HG03039 (cell line): Measurements from ENCODE around the gene SPATS2.
"Not testable (repeated sequence)": the region's sequence is repeated elsewhere in the genome, so short reads cannot be mapped to it uniquely, and the experiment has no call there.

Source experiments
- ATAC-seq: cut with Tn5 transposase; IDR thresholded peaks from one replicate; pipeline ENCODE4 v1.9.1; 2021; ENCODE audit warnings: mild to moderate bottlenecking, moderate library complexity; ENCODE audit not compliant: unreplicated experiment

Gene SPATS2

DNA sequence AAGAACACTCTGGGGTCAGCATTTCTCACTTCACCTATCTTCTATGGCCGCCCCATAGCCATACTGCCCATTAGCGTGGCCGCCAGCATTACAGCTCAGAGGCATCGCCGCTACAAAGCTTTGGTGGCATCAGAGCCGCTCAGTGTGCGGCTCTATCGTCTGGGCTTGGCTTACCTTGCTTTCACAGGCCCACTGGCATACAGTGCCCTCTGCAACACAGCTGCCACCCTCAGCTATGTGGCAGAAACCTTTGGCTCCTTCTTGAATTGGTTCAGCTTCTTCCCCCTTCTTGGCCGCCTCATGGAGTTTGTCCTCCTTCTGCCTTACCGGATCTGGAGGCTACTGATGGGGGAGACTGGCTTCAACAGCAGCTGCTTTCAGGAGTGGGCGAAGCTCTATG lies 18.0 kb upstream of the SPATS2 start:
- ATAC-seq = no peak

DNA sequence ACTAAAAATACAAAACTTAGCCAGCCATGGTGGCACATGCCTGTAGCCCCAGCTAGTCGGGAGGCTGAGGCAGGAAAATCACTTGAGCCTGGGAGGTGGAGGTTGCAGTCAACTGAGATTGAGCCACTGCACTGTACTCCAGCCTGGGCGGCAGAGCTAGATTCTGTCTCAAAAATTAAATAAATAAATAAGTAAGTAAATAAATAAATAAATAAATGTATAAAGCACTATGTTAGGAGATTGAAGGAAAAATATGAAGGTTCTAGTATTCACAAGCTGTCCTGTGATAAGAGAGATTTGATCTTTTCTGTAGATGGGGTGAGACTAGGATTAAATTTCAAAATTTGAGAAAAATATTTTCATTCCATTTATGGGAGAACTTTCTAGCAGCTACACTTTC lies 14.9 kb upstream of the SPATS2 start:
- no peak for ATAC-seq

DNA sequence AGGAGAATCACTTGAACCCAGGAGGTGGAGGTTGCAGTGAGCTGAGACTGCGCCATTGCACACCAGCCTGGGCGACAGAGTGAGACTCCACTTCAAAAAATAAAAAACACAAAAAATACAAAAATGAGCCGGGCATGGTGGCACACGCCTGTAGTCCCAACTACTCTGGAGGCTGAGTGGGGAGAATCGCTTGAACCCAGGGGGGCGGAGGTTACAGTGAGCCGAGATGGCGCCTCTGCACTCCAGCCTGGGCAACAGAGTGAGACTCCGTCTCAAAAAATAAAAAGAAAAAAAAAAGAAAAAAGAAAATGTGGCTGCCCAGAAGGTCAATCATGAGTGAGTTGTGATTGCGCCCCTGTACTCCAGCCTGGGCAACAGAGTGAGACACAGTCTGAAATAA lies 11.3 kb upstream of the SPATS2 start:
- no peak for ATAC-seq

DNA sequence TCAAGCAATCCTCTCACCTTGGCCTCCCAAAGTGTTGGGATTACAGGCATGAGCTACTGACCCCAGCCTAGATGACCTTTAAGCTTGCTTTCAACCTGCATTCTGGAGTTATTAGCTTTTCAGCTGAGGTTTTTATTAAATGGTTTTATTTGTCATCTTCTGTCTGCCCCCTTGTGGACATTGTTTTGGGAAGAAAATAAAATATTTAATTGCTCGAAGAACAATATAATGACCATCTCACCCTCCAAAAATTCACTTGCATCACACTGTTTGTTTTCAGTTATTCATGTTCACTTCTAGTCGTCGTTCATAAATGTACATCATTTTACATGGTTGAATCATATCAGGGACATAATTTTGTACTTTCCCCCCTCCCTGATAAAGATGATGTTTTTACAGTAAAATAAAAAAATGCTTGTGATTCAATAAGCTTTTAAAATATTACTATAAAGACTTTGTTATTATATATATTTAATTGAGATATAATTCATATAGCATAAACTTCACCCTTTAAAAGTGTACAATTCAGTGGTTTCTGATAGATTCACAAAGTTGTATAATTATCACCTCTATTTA lies 10.1 kb upstream of the SPATS2 start:
- ATAC-seq = no peak

DNA sequence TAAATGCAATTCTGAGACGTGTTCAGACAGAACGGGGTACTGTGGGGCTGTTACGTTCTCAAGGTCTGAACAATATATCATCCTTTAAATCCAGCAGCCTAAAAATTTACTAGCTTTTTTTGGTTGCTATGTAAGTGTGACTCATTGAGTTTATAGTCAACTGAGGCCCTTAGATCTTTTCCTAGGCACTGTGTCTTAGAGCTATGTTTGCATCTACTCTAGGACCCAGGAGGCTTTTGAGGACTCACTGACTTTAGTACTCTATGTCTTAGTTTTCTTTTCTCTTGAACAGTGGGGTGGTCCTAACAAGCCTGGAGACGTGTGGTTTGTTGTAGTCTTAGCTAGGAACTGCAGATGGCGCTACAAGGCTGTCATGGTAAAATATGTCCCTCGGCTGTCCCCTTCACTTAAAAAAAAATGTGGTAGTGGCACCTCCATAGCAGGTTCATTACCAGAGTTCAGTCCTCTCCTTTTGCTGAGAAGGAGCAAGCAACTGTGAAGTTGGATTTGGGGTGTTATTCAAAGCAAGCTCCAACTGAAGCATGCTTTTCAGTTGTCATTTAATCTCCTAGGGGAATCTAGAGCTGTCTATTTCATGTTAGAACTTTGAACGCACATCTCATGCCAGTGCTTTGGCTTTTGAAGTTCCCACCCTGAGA lies 8.7 kb upstream of the SPATS2 start:
- ATAC-seq = no peak

DNA sequence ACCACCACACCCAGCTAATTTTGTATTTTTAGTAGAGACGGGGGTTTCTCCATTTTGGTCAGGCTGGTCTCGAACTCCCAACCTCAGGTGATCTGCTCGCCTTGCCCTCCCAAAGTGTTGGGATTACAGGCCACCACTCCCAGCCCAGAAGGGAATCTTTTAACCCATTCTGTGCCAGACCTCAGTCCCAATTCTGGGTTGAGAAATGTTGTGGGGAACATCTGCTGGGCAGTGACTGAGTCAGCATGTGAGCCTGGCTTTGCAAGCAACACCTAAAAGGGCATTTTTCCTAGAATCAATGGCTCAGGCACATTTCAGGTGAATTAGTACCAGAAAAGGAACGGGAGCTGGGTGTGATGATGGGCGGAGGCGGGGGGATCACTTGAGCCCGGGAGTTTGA lies 7.6 kb upstream of the SPATS2 start:
- no peak for ATAC-seq

DNA sequence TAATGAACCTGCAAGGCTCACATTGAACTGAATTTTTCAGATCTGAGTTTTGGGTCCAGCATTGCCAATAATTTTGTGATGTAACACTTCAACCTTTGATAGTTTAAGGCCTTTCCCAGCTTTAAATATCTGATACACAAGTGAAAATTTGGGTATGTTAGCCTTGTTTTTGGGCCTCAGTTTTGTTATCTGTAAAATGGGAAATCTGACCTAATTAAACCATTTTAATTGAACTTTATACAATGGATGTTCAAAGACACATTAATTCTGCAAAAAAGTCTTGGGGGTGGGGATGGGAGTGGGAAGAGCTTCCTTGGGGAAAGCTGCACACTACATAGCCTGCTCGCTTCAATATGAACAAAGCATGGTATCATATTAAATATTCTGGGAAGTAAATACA lies 5.2 kb upstream of the SPATS2 start:
- ATAC-seq = no peak

DNA sequence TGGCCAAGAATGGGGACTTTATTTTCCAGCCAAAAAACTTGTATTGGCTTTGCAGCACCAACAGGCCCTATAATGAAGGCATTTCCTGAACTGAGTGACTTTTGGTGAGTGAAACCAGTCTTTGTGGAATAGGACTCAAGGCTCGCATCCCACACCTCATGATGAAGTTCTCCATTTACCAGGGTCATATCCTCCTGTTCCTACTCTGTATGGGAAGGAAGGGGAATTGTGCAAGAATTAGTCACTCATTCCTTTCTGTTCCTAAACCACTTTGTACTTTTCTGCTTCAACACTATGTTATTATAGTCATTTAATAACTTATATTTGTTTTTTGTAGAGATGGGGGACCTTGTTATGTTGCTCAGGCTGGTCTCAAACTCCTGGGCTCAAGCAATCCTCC lies 2.3 kb upstream of the SPATS2 start:
- no peak for ATAC-seq

DNA sequence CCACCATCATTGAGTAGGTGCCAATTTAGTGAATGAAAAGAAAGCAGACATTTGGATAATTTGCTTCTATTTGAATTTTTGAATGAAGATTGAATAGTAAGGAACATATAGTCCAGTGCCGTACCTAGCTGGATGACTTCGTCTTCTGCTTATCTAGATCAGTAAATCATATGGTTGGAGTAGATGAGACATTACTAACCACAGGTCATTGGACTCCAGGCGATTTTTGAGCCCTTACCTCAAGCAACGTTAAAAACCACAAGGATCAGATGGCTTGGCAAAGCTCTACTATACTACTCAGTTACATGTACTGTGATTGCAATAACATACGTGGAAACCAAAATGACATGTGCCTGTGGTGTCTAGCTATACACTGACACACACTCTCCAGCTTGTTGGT lies 1.7 kb upstream of the SPATS2 start:
- no peak for ATAC-seq

DNA sequence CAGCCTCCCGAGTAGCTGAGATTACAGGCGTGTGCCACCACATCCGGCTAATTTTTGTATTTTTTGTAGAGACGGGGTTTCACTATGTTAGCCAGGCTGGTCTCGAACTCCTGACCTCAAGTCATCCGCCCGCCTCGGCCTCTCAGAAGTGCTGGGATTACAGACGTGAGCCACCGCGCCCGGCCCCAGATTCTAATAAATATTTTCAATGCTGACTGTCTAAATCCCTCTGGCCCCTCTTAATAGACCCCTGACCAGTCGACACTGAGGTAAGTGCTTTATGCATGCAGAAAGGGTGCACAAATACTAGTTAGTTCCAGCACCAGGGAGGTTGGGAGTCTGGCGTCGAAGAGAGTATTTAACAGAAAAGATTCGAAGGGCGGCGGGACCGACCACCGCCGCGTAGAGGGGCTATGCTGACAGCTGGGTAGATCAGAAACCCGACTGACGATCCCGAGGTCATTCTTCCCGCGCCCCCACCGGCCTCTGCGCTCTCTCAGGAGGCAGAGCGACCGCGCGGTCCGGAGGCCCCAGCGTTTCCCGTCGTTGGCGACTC lies 1.1 kb upstream of the SPATS2 start:
- ATAC-seq = no peak

DNA sequence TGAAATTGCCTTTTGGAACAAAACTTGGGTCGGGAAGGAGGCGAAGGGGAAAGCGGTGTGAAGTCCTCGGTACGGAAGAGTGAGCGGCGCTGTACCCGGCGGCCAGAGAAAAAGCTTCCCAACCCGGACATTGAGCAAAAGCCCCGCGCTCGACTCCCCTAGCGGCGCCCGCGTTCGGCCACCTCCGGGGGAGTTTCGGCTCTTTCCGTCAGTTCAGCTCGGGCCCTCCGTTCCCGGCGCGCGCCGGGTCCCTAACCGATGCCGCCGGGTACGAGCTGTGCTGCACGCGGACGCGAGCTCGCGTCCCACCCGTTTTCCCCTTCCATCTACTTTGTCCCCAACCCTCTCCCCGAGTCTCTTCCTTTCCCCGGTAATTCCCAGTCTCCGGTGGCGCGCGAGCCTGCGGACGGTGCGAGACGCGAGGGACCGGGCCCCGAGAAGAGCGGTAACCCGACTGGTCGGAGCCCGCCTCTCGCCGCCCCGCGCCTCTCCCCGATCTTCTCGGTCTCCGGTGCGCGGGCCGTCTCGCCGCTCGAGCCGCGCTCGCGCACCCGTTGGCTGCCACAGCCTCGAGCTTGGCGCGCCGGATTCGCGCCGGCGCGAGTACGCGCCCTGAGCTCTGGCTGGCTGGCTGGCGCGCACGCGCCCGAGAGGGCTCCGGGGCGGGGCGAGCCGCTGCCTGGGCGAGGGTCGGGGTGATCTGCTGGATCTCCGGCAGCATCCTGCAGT lies 446 bp upstream of the SPATS2 start:
- ATAC-seq = peak; percentile 57

DNA sequence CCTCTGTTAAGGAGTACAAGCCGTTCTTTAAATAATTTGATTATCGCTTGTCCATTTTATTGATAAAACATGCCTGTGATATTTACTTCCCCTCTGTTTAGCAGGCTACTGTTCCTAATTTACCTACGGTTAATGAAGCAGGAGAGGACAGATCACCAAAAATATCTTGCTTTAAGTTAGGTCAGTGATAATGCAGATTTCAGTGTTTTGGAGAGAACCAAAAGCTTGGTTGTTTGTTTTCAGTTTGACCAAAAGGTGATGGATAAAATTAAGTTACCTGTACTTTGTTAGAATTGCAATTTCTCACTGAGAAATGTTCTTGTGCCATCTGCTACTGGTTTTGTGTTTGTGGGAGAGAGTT lies 958 bp downstream of the SPATS2 start:
- no peak for ATAC-seq

DNA sequence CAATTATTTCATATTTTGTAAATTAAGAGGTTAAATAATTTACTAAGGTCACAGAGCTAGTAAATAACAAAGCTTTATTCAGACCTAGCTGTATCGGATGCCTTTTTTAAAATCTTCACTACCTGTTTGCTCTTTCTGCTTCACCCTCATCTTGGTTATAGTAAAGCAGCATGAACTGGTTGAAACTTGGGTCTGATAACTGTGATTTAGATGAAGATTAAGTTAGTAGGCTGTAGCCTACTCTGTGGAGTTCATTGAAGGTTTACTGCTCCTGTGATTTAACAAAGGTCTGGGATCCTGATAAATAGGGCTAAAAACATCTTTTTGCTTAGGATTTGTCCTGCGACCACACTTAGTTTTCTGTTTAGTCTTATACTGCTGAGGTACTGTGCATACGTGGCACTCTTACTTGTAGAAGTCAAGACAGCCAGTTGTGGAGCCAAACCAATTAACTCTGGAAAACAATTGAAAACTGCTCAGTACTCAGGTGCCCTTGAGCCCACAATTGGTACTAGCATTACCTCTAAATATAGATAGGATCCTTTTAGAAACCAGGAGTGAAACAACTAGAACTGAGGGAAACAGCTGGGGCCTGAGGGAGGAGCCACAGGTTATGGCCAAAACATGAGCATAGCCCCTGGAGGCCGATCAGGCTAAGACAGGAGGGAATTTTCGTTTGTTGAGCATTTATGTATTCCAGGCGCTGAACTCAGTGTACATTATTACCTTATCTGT lies 2.3 kb downstream of the SPATS2 start:
- peak; percentile 32 for ATAC-seq

DNA sequence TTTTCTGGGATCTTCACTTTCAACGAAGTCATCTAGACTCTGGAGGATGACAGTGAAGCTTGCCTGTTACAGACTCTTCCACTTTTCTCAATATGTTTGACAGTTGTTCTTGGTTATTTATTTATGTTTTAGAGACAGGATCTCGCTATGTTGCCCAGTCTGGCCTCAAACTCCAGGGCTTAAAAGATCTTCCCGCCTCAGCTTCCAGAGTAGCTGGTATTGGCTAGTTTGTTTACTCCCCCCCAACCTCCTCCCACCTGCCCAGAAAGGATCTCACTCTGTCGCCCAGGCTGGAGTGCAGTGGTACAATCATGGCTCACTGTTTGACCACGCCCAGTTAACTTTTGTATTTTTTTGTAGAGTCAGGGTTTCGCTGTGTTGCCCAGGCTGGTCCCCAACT lies 3.3 kb downstream of the SPATS2 start:
- no peak for ATAC-seq

DNA sequence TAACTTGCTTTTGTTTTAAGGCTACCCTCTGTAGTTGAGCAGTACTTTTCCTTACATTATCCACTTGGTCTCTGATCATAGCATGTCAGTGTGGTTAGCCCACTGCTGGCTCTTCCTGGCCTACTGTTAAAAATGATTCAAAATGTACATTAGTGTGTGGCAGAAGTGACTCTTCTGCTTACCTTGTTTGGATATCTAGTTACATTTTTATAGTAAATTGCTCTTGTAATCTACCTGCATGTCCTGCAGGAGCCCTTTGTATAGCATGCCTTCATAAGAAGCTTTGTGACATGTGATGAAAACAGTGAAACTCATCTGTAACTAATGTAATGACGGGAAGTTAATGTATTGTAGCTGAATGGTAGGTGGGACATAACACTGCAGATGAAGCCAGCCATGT lies 8.1 kb downstream of the SPATS2 start:
- ATAC-seq = no peak

DNA sequence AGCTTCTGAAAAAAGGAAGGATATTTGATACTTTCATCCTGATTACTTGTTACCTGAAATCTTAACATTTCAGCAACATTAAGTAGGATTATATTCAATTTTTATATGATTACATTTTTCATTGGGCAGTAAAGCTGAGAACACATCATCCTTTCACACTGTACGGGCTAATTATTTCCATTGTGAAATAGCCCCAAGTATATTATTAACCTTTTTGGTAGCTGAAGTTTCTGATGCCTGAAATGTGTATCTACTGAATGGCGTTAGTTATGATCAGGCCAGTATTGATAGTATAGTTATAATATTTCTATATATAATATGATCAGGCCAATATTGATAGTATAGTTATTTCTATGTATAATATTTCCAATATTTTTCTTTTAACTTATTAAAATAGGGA lies 10.1 kb downstream of the SPATS2 start:
- ATAC-seq = no peak

DNA sequence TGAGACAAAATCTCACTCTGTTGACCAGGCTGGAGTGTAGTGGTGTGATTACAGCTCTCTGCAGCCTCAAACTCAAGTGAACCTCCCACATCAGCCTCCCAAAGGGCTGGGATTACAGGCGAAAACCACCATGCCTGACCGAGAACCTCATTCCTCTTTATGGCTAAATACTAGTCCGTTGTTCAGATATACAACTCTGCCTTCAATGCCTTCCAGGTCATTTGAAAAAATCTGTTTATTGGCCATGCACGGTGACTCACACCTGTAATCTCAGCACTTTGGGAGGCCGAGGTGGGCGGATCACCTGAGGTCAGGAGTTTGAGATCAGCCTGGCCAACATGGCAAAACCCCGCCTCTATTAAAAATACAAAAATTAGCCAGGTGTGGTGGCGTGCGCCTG lies 12.9 kb downstream of the SPATS2 start:
- not testable (repeated sequence) for ATAC-seq

DNA sequence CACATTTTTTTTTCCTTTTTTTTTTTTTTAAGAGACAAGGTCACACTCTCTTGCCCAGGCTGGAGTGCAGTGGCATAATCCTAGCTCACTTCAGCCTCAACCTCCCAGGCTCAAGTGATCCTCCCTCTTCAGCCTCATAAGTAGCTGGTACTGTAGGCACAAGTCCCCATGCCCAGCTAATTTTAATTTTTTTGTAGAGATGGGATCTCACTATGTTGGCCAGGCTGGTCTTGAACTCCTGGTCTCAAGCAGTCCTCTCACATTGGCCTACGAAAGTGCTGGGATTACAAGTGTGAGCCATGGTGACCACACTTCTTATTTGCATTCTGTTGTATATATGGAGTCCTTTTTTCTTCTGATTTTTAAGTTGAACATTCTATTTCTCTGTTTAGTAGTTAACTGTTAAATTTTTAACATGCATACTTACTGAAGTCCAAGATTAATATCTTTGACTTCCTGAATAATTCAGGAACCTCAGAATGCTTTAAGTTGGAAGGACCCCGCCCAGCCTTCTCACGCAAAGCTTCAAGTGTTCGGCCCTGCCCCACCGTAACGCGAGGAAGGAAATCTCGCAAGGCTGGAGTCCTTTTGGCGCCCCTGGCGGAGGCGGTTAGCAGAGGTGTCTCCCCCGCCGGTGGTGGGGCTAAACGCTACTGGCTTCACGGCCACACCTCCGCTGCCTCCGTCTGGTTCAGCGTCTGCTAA lies 21.6 kb downstream of the SPATS2 start:
- ATAC-seq = no peak

DNA sequence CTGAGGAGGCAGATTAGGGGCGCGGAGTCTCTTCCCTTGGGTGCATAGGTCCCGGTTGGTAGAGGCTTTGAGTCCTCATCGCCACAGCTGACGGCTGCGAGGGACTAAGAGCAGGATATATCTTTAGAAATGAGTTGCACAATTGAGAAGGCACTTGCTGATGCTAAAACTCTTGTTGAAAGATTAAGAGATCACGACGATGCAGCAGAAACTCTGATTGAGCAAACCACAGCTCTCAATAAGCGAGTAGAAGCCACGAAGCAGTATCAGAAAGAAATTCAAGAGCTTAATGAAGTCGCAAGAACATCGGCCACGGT lies 22.1 kb downstream of the SPATS2 start:
- ATAC-seq = no peak

DNA sequence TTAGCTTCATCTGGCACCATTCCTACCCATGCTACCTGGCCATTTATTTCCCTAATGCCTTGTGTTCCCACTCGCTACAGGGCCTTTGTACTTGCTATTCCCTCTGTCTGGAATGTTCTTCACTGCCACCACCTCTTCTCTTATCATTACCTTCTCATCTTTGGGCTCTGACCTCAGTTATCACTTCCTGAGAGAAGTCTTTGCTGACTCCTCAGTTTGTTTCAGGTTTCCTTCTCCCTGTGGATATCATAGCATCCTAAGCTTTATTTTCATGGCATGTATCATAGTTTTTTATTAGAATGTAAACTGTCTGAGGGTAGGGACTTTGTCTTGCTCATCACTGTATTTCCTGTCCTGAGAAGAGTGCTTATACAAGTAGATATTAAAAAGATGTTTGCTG lies 29.7 kb downstream of the SPATS2 start:
- no peak for ATAC-seq

DNA sequence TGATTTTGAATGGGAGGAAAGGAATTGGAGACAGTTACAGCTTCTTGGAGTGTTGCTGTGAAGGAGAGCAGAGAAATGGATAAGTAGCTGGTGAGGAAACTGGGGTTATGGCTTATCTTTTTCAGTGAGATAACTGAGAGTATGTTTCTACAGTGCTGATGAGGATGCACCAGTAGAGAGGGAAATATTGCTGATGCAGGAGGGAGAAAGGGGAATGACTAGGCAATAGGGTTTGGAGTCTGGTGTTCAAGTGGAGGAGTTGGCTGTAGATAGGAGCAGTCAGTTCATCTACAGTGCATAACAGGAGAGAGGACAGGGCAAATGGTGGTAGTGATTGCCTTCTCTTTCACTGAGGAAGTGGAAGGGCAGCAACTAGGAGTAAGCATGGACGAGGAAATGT lies 33.0 kb downstream of the SPATS2 start:
- ATAC-seq = no peak
